IMR-90 (cell line): ENCODE measurements around the gene MRPL48. TPM values are rescaled to one million over a fixed set of nuclear protein-coding genes. Genes with fewer than 3 reads are reported as not detected.

Experiments
- ATAC-seq: fragments of 200-7000 bp; cut with Tn5 transposase; 2 replicates; pipeline ENCODE4 v1.9.1; 2020; ENCODE audit warnings: low read depth, mild to moderate bottlenecking, moderate library complexity
- BruUV-seq: library from RNA; stranded (reverse); fragments of 400-500 nt; replicated peaks from 2 replicates; lab custom pipeline; 2021; lab: Mats Ljungman, UMichigan
- CTCF ChIA-PET: fragments of 300-600 bp; formaldehyde crosslinking; extraction: SDS; loops from one replicate; lab custom pipeline; 2021; ENCODE audit warnings: antibody characterized with exemption; lab: Yijun Ruan, JAX
- POLR2A ChIA-PET: fragments of 300-600 bp; sonication (Branson Sonifier 250); formaldehyde crosslinking; loops from one replicate; lab custom pipeline; 2022; ENCODE audit warnings: antibody characterized with exemption; ENCODE audit not compliant: unreplicated experiment; lab: Charles Lee
- DNase-seq: peaks from one replicate; pipeline ENCODE4 v3.0.0; 2013
- H2AFZ ChIP-seq: replicated peaks from 2 replicates; pipeline ENCODE3; 2013; ENCODE audit warnings: low read length, mild to moderate bottlenecking; ENCODE audit not compliant: poor library complexity
- H2AK5ac ChIP-seq: 2 replicates; pipeline ENCODE4 v1.6.1; 2013; ENCODE audit warnings: low read depth, low read length, inconsistent platforms
- H2AK9ac ChIP-seq: replicated peaks from 2 replicates; pipeline ENCODE3; 2013; ENCODE audit warnings: mild to moderate bottlenecking, low read depth, low read length, moderate library complexity; ENCODE audit not compliant: poor library complexity
- H2BK120ac ChIP-seq: 2 replicates; pipeline ENCODE4 v1.6.1; 2013; ENCODE audit warnings: low read depth, low read length, inconsistent platforms
- H2BK15ac ChIP-seq: 3 replicates; pipeline ENCODE4 v1.6.1; 2013; ENCODE audit warnings: low read depth, low read length, inconsistent platforms
- H2BK20ac ChIP-seq: 2 replicates; pipeline ENCODE4 v1.6.1; 2013; ENCODE audit warnings: low read depth, mild to moderate bottlenecking, inconsistent platforms, low read length, moderate library complexity
- H2BK5ac ChIP-seq: 2 replicates; pipeline ENCODE4 v1.6.1; 2013; ENCODE audit warnings: mild to moderate bottlenecking, low read depth, low read length, inconsistent platforms; ENCODE audit not compliant: poor library complexity, severe bottlenecking
- H3K14ac ChIP-seq: replicated peaks from 2 replicates; pipeline ENCODE4 v1.6.1; 2013; ENCODE audit warnings: low read depth, low read length, inconsistent platforms
- H3K18ac ChIP-seq: 2 replicates; pipeline ENCODE4 v1.6.1; 2013; ENCODE audit warnings: low read depth, low read length, control low read depth
- H3K23ac ChIP-seq: 2 replicates; pipeline ENCODE4 v1.6.1; 2013; ENCODE audit warnings: low read depth, low read length, inconsistent platforms
- H3K27ac ChIP-seq: 2 replicates; pipeline ENCODE4 v1.5.1; 2013; ENCODE audit warnings: mild to moderate bottlenecking, control low read depth, low read length; ENCODE audit not compliant: insufficient read depth
- H3K27me3 ChIP-seq: 2 replicates; pipeline ENCODE4 v1.6.1; 2013; ENCODE audit warnings: low read length; ENCODE audit not compliant: control insufficient read depth, insufficient read depth
- H3K36me3 ChIP-seq: 2 replicates; pipeline ENCODE4 v1.6.1; 2013; ENCODE audit warnings: low read length, mixed read lengths; ENCODE audit not compliant: control insufficient read depth, insufficient read depth
- H3K4ac ChIP-seq: 2 replicates; pipeline ENCODE4 v1.6.1; 2013; ENCODE audit warnings: low read depth, low read length, inconsistent platforms
- H3K4me1 ChIP-seq: 2 replicates; pipeline ENCODE4 v1.6.1; 2013; ENCODE audit warnings: low read length, mixed read lengths; ENCODE audit not compliant: control insufficient read depth, insufficient read depth
- H3K4me2 ChIP-seq: 2 replicates; pipeline ENCODE4 v1.6.1; 2013; ENCODE audit warnings: low read depth, mild to moderate bottlenecking, control low read depth, low read length, moderate library complexity
- H3K4me3 ChIP-seq: 2 replicates; pipeline ENCODE4 v1.5.1; 2013; ENCODE audit warnings: low read depth, mild to moderate bottlenecking, control low read depth, low read length, moderate library complexity; ENCODE audit not compliant: insufficient read depth
- H3K56ac ChIP-seq: 2 replicates; pipeline ENCODE4 v1.6.1; 2013; ENCODE audit warnings: low read length, inconsistent platforms; ENCODE audit not compliant: insufficient read depth; ENCODE audit errors: extremely low read depth
- H3K79me1 ChIP-seq, 2 experiments: 2 replicates each; pipeline ENCODE4 v1.6.1; 2013; ENCODE audit warnings: low read length in 2 of 2, inconsistent platforms in 1 of 2, low read depth in 1 of 2
- H3K9ac ChIP-seq: 2 replicates; pipeline ENCODE4 v1.6.1; 2013; ENCODE audit warnings: low read depth, low read length, control low read depth
- H3K9me1 ChIP-seq: 2 replicates; pipeline ENCODE4 v1.6.1; 2013; ENCODE audit warnings: low read length, inconsistent platforms; ENCODE audit not compliant: insufficient read depth
- H3K9me3 ChIP-seq: 2 replicates; pipeline ENCODE4 v1.6.1; 2013; ENCODE audit warnings: low read length; ENCODE audit not compliant: control insufficient read depth, insufficient read depth
- H4K20me1 ChIP-seq: 2 replicates; pipeline ENCODE4 v1.6.1; 2013; ENCODE audit warnings: low read length, inconsistent platforms; ENCODE audit not compliant: insufficient read depth
- H4K5ac ChIP-seq: 2 replicates; pipeline ENCODE4 v1.6.1; 2013; ENCODE audit warnings: mild to moderate bottlenecking, low read depth, low read length, control low read depth
- H4K8ac ChIP-seq, 2 experiments: 2 replicates each; pipeline ENCODE4 v1.6.1; 2013; ENCODE audit warnings: low read depth in 2 of 2, low read length in 2 of 2, control low read depth in 1 of 2, inconsistent platforms in 1 of 2
- H4K91ac ChIP-seq: 2 replicates; pipeline ENCODE4 v1.6.1; 2013; ENCODE audit warnings: low read depth, low read length, inconsistent platforms; ENCODE audit not compliant: insufficient read depth
- CEBPB ChIP-seq: IDR thresholded peaks from 2 replicates; pipeline ENCODE4 v1.6.1; 2012; ENCODE audit warnings: low read depth, low read length, improper control_type of control experiment
- ELK1 ChIP-seq: fragments of 150-350 bp; IDR thresholded peaks from 2 replicates; pipeline ENCODE4 v1.6.1; 2016; ENCODE audit warnings: low read depth, mild to moderate bottlenecking, low read length, moderate library complexity, borderline replicate concordance
- RAD21 ChIP-seq: IDR thresholded peaks from 2 replicates; pipeline ENCODE4 v1.6.1; 2012; ENCODE audit warnings: low read length, improper control_type of control experiment
- RCOR1 ChIP-seq: IDR thresholded peaks from 2 replicates; pipeline ENCODE4 v1.6.1; 2012; ENCODE audit warnings: mild to moderate bottlenecking, low read length, improper control_type of control experiment; ENCODE audit not compliant: insufficient replicate concordance
- RFX5 ChIP-seq: IDR thresholded peaks from 2 replicates; pipeline ENCODE4 v1.8.0; 2012; ENCODE audit warnings: low read depth, mild to moderate bottlenecking, low read length, moderate library complexity
- SMC3 ChIP-seq: fragments of 150-350 bp; IDR thresholded peaks from 2 replicates; pipeline ENCODE4 v1.6.1; 2016; ENCODE audit warnings: low read depth, mild to moderate bottlenecking, antibody characterized with exemption, low read length, moderate library complexity
- USF2 ChIP-seq: fragments of 150-350 bp; IDR thresholded peaks from 2 replicates; pipeline ENCODE4 v1.6.1; 2017; ENCODE audit warnings: mild to moderate bottlenecking, antibody characterized with exemption, low read length, low read depth
- WGBS, 2 experiments: methylation state at CpG; one replicate each; pipeline versions ENCODE4 v1.1.5 to v1.1.7; 2013; ENCODE audit warnings: missing lambda C conversion rate in 2 of 2; ENCODE audit not compliant: insufficient read length in 1 of 2; ENCODE audit errors: extremely low coverage in 2 of 2; 5-methylcytosine and 5-hydroxymethylcytosine counted together
- dilution Hi-C: fragments of 300-500 bp; cut with HindIII; formaldehyde crosslinking; loops from one replicate; pipeline ENCODE4 v1.14.3; 2018; ENCODE audit warnings: low sequenced_read_pairs; ENCODE audit not compliant: unreplicated experiment
- in situ Hi-C: fragments of 300-500 bp; cut with MboI; formaldehyde crosslinking; loops from 3 replicates; pipeline ENCODE4 v1.14.3; 2019; ENCODE audit warnings: low sequenced_read_pairs, inconsistent platforms, mixed read lengths
- intact Hi-C: fragments of 100-400 bp; cut with micrococcal nuclease; formaldehyde crosslinking; loops from 2 replicates; pipeline ENCODE4 v1.10.0; 2022
- polyA plus RNA-seq, 3 experiments: library from polyadenylated mRNA; depleted of rRNA; stranded (reverse); fragments of >200 nt; gene quantifications; 2 replicates each; pipeline ENCODE4 v1.2.3, GENCODE V29; 2012; ENCODE audit warnings: low replicate concordance in 1 of 3
- total RNA-seq: library from RNA; depleted of rRNA; stranded (reverse); fragments of >200 nt; gene quantifications from 2 replicates; pipeline ENCODE4 v1.2.3, GENCODE V29; 2012

The MRPL48 gene
- total and polyA plus RNA-seq, 2 of the 4 experiments (the other 2 are of a cell fraction), result 24.0 to 29.4 TPM

GRCh38 chr11:73833067-73833466 is 45.4 kb downstream of the MRPL48 start:
- Histone ChIP-seq H2BK120ac (no peak overlapping the region), H3K56ac (no peak overlapping the region), H4K91ac (no peak overlapping the region), H3K9me1 (no peaks in the 10 kb centered on the region), H2AFZ (no peak overlapping the region), H3K27ac (no peak overlapping the region), H3K4ac (no peak overlapping the region), H3K23ac (no peak overlapping the region), H3K4me2 (no peak overlapping the region), H2AK9ac (no peak overlapping the region), H2AK5ac (no peak overlapping the region), H3K4me3 (no peak overlapping the region), H2BK5ac (no peak overlapping the region), H4K5ac (no peak overlapping the region), H3K9me3 (no peaks in the 10 kb centered on the region), H3K14ac (no peak overlapping the region), H2BK20ac (no peak overlapping the region), H3K79me1 (peaks cover 0 to under 1% of the 10 kb centered on the region in 2 experiments; a peak in 1 of 4 replicates), H2BK15ac (no peak overlapping the region), H3K4me1 (no peaks in the 10 kb centered on the region), H3K27me3 (no peaks in the 10 kb centered on the region), H4K8ac (no peak overlapping the region), H4K20me1 (no peaks in the 10 kb centered on the region), H3K9ac (no peak overlapping the region), H3K36me3 (no peaks in the 10 kb centered on the region; the same call in none of the 2 replicates), H3K18ac (no peak overlapping the region)
- intact Hi-C loops, result no loop called here
- dilution Hi-C loops, result no loop called here
- in situ Hi-C loops, result no loop called here
- no TSS peak for BruUV-seq
- WGBS, 2 experiments, result no CpG with 5 or more reads among the region's 2 CpGs
- ChIA-PET CTCF (interaction anchor here (0.5 kb wide), 1 partner anchor 331 kb away, joined by 5 read pairs; no protein-coding TSS in a partner anchor), POLR2A (no interaction called here)
- ATAC-seq, result no peak
- TF ChIP-seq RAD21 (no peak), RFX5 (no peak), CEBPB (no peak), SMC3 (no peak), ELK1 (no peak), RCOR1 (no peak), USF2 (no peak)
- DNase-seq, result no peak
